Pericardium fibroblast (primary cell): ENCODE measurements around the gene SDF2L1. TPM values are rescaled to one million over a fixed set of nuclear protein-coding genes. Genes with fewer than 3 reads are reported as not detected.

Experiments
- total RNA-seq: library from RNA; depleted of rRNA; stranded (reverse); fragments of >200 nt; gene quantifications from 2 replicates; pipeline ENCODE4 v1.2.3, GENCODE V29; 2015

The SDF2L1 gene
- 31.7 and 50.3 TPM in 2 replicates for total RNA-seq

GRCh38 chr22:21641789-21642583 is at the start of gene SDF2L1:
Gene SDF2L1, plus strand, starts transcription at chr22:21642302. Its CDS starts 35 bp downstream, at chr22:21642337.

DNA sequence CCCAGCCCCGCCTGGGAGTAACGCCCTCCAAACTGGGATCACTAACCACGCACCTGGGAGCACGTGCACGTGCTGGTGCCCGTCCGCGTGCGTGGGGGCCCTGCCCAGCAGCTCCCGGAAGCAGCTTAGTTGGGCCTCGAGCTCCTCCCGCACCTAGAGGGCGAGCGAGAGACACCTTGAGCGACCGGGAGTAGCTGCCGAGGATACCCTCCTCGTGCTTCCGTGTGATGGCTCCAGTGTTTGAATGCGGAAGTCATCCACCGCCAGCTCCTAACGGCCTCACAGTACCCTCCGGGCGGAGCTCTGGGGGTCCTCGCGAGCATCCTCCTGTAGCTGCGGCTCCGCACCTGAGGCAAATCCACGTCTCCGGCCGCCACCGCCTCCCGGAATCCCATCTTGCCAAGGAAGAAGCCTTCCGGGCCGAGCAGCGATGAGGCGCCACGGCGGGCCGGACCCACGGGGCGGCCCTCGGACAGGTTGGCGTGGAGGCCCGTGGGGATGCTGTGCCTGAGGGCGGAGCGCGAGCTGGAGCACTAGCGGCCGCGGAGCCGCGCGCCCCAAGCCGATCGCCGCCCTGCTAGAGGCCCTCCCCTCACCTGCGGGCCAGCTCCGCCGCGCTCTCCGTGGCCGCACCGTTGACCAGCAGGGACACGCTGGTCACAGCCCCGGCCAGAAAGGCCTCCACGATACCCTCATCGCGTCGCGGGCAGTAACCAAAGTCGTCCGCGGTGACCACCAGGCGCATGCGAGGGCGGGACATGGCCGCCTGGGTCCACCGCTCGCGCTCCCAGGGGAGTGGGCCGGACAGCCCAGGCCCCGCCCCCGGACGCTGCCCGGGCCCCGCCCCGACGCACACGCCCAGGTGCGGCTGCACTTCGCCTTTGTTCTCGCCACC is 12.6 kb upstream of the SDF2L1 start, which contains the start of gene YDJC:
Gene YDJC (minus strand): TSS at position 768 of the 895 bp plus-strand sequence. CDS start 8 bp downstream, at position 760.

DNA sequence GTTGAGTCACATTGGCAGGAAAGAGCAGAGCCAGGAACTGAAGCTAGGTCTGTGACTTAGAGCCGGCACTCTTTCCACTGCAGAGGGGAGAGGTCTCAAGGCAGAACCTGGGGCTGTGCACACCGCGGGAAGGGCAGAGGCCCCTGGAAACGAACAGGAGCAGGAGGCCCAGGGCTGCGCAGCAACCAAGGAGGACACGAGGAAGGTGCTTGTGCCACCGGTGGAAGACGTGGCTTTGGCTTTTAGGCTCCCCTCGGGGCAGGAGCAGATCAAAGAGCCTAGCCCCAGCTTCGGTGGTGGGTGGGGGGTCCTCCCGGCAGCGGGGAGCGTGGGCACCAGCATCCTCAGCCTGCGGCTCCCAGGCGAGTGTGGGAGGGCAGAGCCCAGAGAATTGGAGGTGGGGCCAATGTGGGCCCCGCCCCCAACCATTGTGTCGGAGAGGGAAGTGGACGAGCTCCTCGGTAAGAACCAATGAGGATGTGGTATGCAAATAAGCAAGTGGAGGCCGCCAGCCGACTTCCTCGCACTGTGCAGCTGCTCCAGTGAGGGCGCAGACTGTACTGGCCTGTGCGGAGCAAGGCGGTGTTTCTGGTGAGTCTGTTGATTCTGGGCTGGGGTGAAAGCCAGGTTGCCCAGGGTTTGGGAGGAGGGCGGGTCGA is 9.7 kb upstream of the SDF2L1 start, which contains the start of gene CCDC116:
Gene CCDC116 (plus strand): TSS at position 524 of the 659 bp plus-strand sequence. CDS start 422 bp downstream, outside the sequence.

Other genes with a start within 250 kb of the SDF2L1 start
- 4.0 and 4.2 TPM in 2 replicates for gene HIC2, start 224.9 kb upstream of the SDF2L1 start, total RNA-seq
- gene TMEM191C, start 174.9 kb upstream of the SDF2L1 start, total RNA-seq = 0.23 and 0.51 TPM in 2 replicates
- 1.1 and 1.3 TPM in 2 replicates for gene RIMBP3C, start 90.8 kb upstream of the SDF2L1 start, total RNA-seq
- 51.6 and 64.8 TPM in 2 replicates for gene UBE2L3, start 74.6 kb upstream of the SDF2L1 start, total RNA-seq
- 41.7 and 66.5 TPM in 2 replicates for gene YDJC, start 12.3 kb upstream of the SDF2L1 start, total RNA-seq
- not detected in 2 replicates for gene CCDC116, start 9.5 kb upstream of the SDF2L1 start, total RNA-seq
- 16.7 and 26.5 TPM in 2 replicates for gene PPIL2, start 23.7 kb downstream of the SDF2L1 start, total RNA-seq
- gene YPEL1, start 93.5 kb downstream of the SDF2L1 start, total RNA-seq = 0.68 and 1.9 TPM in 2 replicates
- 34.8 and 37.5 TPM in 2 replicates for gene MAPK1, start 225.3 kb downstream of the SDF2L1 start, total RNA-seq